Progenitor cell of endocrine pancreas (in vitro differentiated cells): ENCODE measurements around the gene SYNGAP1. TPM values are rescaled to one million over a fixed set of nuclear protein-coding genes. Genes with fewer than 3 reads are reported as not detected.

Experiments used
- DNase-seq: peaks from one replicate; pipeline ENCODE4 v3.0.0; 2021; ENCODE audit warnings: low spot score; ENCODE audit not compliant: unreplicated experiment
- H3K27ac Mint-ChIP-seq: 2 replicates; pipeline ENCODE4 v1.8.0; 2021; ENCODE audit warnings: mild to moderate bottlenecking, moderate library complexity, mixed read lengths
- H3K27me3 Mint-ChIP-seq: 2 replicates; pipeline ENCODE4 v1.8.0; 2021; ENCODE audit warnings: mixed read lengths
- H3K36me3 Mint-ChIP-seq: 2 replicates; pipeline ENCODE4 v1.8.0; 2022; ENCODE audit warnings: mixed read lengths; ENCODE audit not compliant: insufficient read depth
- H3K4me1 Mint-ChIP-seq: 2 replicates; pipeline ENCODE4 v1.8.0; 2021; ENCODE audit warnings: low read depth, mixed read lengths
- H3K4me3 Mint-ChIP-seq: 2 replicates; pipeline ENCODE4 v1.8.0; 2021; ENCODE audit warnings: low read depth, mild to moderate bottlenecking, moderate library complexity, mixed read lengths
- H3K9me3 Mint-ChIP-seq: 2 replicates; pipeline ENCODE4 v1.8.0; 2021; ENCODE audit warnings: low read depth, mixed read lengths
- CTCF ChIP-seq: fragments of 200-600 bp; sonication (generic); IDR thresholded peaks from one replicate; pipeline ENCODE4 v1.5.0; 2021; ENCODE audit warnings: antibody characterized with exemption, mild to moderate bottlenecking; ENCODE audit not compliant: unreplicated experiment
- total RNA-seq: library from RNA; stranded (reverse); gene quantifications from 2 replicates; pipeline ENCODE4 v1.2.1, GENCODE V29; 2021

Gene SYNGAP1
- total RNA-seq, 1 donor from 2014 or later: 60.3 TPM

GRCh38 chr6:33433001-33433543, 13.2 kb downstream of the SYNGAP1 start:
- Mint-ChIP-seq H3K36me3 (peaks cover 15% of the 10 kb centered on the region), H3K4me1 (peaks cover 48% of the 10 kb centered on the region), H3K4me3 (peak overlapping the region; percentile 22), H3K9me3 (no peaks in the 10 kb centered on the region), H3K27me3 (no peaks in the 10 kb centered on the region), H3K27ac (peak overlapping the region; percentile 18)
- no peak for DNase-seq
- no peak for TF ChIP-seq CTCF

- H3K36me3 Mint-ChIP-seq: peaks cover 18% of the 10 kb centered on the region
- peaks cover 42% of the 10 kb centered on the region for H3K4me1 Mint-ChIP-seq
- H3K4me3 Mint-ChIP-seq: no peak overlapping the region
- TF ChIP-seq CTCF: no peak
- no peak for DNase-seq
- no peaks in the 10 kb centered on the region for H3K9me3 Mint-ChIP-seq
- no peaks in the 10 kb centered on the region for H3K27me3 Mint-ChIP-seq
- H3K27ac Mint-ChIP-seq: no peak overlapping the region
Observed at GRCh38 chr6:33433544-33434191, 13.8 kb downstream of the SYNGAP1 start.

- TF ChIP-seq CTCF: no peak
- no peak for DNase-seq
- Mint-ChIP-seq H3K36me3 (peaks cover 24% of the 10 kb centered on the region), H3K27ac (no peak overlapping the region), H3K27me3 (no peaks in the 10 kb centered on the region), H3K4me3 (no peak overlapping the region), H3K9me3 (no peaks in the 10 kb centered on the region), H3K4me1 (peaks cover 31% of the 10 kb centered on the region)
Observed at GRCh38 chr6:33434961-33435360, 15.1 kb downstream of the SYNGAP1 start.

GRCh38 chr6:33437666-33438065, 17.8 kb downstream of the SYNGAP1 start:
- TF ChIP-seq CTCF: no peak
- DNase-seq: no peak
- Mint-ChIP-seq H3K9me3 (no peaks in the 10 kb centered on the region), H3K36me3 (peaks cover 24% of the 10 kb centered on the region), H3K27me3 (no peaks in the 10 kb centered on the region), H3K27ac (no peak overlapping the region), H3K4me1 (peaks cover 9% of the 10 kb centered on the region), H3K4me3 (no peak overlapping the region)

GRCh38 chr6:33438978-33439594, 19.2 kb downstream of the SYNGAP1 start:
- Mint-ChIP-seq H3K27ac (peak overlapping the region; percentile 22), H3K27me3 (no peaks in the 10 kb centered on the region), H3K9me3 (no peaks in the 10 kb centered on the region), H3K4me3 (no peak overlapping the region), H3K36me3 (peaks cover 26% of the 10 kb centered on the region), H3K4me1 (no peaks in the 10 kb centered on the region)
- TF ChIP-seq CTCF: no peak
- DNase-seq: no peak
